Measurements from ENCODE around the gene BOLA2B.
"Not testable (repeated sequence)": the region's sequence is repeated elsewhere in the genome, so short reads cannot be mapped to it uniquely, and the experiment has no call there.

The BOLA2B gene

DNA sequence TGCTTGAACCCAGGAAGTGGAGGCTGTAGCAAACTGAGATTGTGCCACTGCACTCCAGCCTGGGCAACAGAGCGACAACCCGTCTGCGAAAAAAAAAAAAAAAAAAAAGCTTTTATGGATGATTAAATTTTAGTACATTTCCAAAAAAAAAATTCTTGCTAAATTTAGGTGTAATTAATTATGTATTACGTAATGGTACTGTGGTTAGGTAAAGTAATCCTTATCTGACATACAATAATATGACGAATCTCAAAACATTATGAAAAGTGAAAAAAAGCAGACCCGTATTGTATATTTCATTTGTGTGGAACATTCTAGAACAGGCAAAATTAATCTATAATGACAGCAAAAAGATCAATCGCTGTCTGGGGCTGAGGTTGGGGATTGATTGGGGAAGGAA is 20.4 kb downstream of the BOLA2B start:
- Histone ChIP-seq H3K27ac (ENCODE audit: insufficient read depth in 1 of 2, low read depth in 1 of 2, low read length in 2 of 2, poor library complexity in 1 of 2, severe bottlenecking in 2 of 2) (no peak overlapping the region), H3K27me3 (replicated peaks in 2 of 5; ENCODE audit: control insufficient read depth in 4 of 5, insufficient read depth in 5 of 5, low read length in 4 of 5) (no peaks in the 10 kb centered on the region), H3K4me1 (ENCODE audit: control extremely low read depth in 1 of 4, control insufficient read depth in 4 of 4, insufficient read depth in 4 of 4, low read length in 3 of 4) (peaks cover 0 to 9% (median 0%) of the 10 kb centered on the region in 4 experiments), H3K36me3 (ENCODE audit: control insufficient read depth in 4 of 4, insufficient read depth in 4 of 4, low read length in 3 of 4) (no peaks in the 10 kb centered on the region), H3K9me3 (ENCODE audit: control extremely low read depth in 1 of 5, control insufficient read depth in 4 of 5, insufficient read depth in 2 of 5, low read depth in 1 of 5, low read length in 4 of 5) (no peaks in the 10 kb centered on the region), H3K4me3 (ENCODE audit: control insufficient read depth in 1 of 7, extremely low read depth in 1 of 7, insufficient read depth in 4 of 7, low read depth in 2 of 7, low read length in 6 of 7) (no peak overlapping the region)
- no peak for DNase-seq
- ChIA-PET CTCF (interaction anchor here (0.8 to 1.5 kb wide), 2 partner anchors 10 to 81 kb away, joined by 3 read pairs; partner anchors contain the start of gene TBX6), POLR2A (interaction anchor here (0.6 kb wide), 1 partner anchor 111 kb away, joined by 3 read pairs; no protein-coding TSS in a partner anchor)
- WGBS (ENCODE audit: insufficient coverage): 80% methylated on average over 2 of the region's 7 CpGs

DNA sequence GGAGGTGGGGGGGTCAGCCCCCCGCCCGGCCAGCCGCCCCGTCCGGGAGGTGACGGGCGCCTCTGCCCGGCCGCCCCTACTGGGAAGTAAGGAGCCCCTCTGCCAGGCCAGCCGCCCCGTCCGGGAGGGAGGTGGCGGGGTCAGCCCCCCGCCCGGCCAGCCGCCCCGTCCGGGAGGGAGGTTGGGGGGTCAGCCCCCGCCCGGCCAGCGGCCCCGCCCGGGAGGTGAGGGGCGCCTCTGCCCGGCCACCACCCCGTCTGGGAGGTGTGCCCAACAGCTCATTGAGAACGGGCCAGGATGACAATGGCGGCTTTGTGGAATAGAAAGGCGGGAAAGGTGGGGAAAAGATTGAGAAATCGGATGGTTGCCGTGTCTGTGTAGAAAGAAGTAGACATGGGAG is 23.3 kb downstream of the BOLA2B start:
- 100% methylated on average over 3 of the region's 31 CpGs for WGBS (ENCODE audit: insufficient coverage)
- CTCF ChIA-PET, POLR2A ChIA-PET: not testable (repeated sequence)

DNA sequence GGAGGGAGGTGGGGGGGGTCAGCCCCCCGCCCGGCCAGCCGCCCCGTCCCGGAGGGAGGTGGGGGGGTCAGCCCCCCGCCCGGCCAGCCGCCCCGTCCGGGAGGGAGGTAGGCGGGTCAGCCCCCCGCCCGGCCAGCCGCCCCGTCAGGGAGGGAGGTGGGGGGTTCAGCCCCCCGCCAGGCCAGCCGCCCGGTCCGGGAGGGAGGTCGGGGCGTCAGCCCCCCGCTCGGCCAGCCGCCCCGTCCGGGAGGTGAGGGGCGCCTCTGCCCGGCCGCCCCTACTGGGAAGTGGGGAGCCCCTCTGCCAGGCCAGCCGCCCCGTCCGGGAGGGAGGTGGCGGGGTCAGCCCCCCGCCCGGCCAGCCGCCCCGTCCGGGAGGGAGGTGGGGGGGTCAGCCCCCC is 24.1 kb downstream of the BOLA2B start:
- H3K27me3 ChIP-seq (replicated peaks in 2 of 5; ENCODE audit: control insufficient read depth in 4 of 5, insufficient read depth in 5 of 5, low read length in 4 of 5); H3K36me3 ChIP-seq (ENCODE audit: control insufficient read depth in 4 of 4, insufficient read depth in 4 of 4, low read length in 3 of 4); DNase-seq; H3K27ac ChIP-seq (ENCODE audit: insufficient read depth in 1 of 2, low read depth in 1 of 2, low read length in 2 of 2, poor library complexity in 1 of 2, severe bottlenecking in 2 of 2); H3K4me3 ChIP-seq (ENCODE audit: control insufficient read depth in 1 of 7, extremely low read depth in 1 of 7, insufficient read depth in 4 of 7, low read depth in 2 of 7, low read length in 6 of 7); H3K9me3 ChIP-seq (ENCODE audit: control extremely low read depth in 1 of 5, control insufficient read depth in 4 of 5, insufficient read depth in 2 of 5, low read depth in 1 of 5, low read length in 4 of 5); POLR2A ChIA-PET; CTCF ChIA-PET: not testable (repeated sequence)
- WGBS (ENCODE audit: insufficient coverage): no CpG with 5 or more reads among the region's 38 CpGs
- H3K4me1 ChIP-seq (ENCODE audit: control extremely low read depth in 1 of 4, control insufficient read depth in 4 of 4, insufficient read depth in 4 of 4, low read length in 3 of 4): peaks cover 7 to 16% (median 11%) of the 10 kb centered on the region in 4 experiments

More for the DNA sequence above, 23.3 kb downstream of the BOLA2B start:
- not testable (repeated sequence) for H3K36me3 ChIP-seq (ENCODE audit: control insufficient read depth in 4 of 4, insufficient read depth in 4 of 4, low read length in 3 of 4); H3K27ac ChIP-seq (ENCODE audit: insufficient read depth in 1 of 2, low read depth in 1 of 2, low read length in 2 of 2, poor library complexity in 1 of 2, severe bottlenecking in 2 of 2); H3K4me3 ChIP-seq (ENCODE audit: control insufficient read depth in 1 of 7, extremely low read depth in 1 of 7, insufficient read depth in 4 of 7, low read depth in 2 of 7, low read length in 6 of 7); DNase-seq; H3K27me3 ChIP-seq (replicated peaks in 2 of 5; ENCODE audit: control insufficient read depth in 4 of 5, insufficient read depth in 5 of 5, low read length in 4 of 5); H3K9me3 ChIP-seq (ENCODE audit: control extremely low read depth in 1 of 5, control insufficient read depth in 4 of 5, insufficient read depth in 2 of 5, low read depth in 1 of 5, low read length in 4 of 5)
- peaks cover 7 to 16% (median 11%) of the 10 kb centered on the region in 4 experiments for H3K4me1 ChIP-seq (ENCODE audit: control extremely low read depth in 1 of 4, control insufficient read depth in 4 of 4, insufficient read depth in 4 of 4, low read length in 3 of 4)

DNA sequence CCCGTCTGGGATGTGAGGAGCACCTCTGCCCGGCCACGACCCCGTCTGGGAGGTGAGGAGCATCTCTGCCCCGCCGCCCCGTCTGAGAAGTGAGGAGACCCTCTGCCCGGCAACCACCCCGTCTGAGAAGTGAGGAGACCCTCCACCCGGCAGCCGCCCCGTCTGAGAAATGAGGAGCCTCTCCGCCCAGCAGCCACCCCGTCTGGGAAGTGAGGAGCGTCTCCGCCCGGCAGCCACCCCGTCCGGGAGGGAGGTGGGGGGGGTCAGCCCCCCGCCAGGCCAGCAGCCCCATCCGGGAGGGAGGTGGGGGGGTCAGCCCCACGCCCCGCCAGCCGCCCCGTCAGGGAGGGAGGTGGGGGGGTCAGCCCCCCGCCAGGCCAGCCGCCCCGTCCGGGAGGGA is 24.7 kb downstream of the BOLA2B start:
- H3K36me3 ChIP-seq (ENCODE audit: control insufficient read depth in 4 of 4, insufficient read depth in 4 of 4, low read length in 3 of 4); CTCF ChIA-PET; DNase-seq; H3K9me3 ChIP-seq (ENCODE audit: control extremely low read depth in 1 of 5, control insufficient read depth in 4 of 5, insufficient read depth in 2 of 5, low read depth in 1 of 5, low read length in 4 of 5); H3K27ac ChIP-seq (ENCODE audit: insufficient read depth in 1 of 2, low read depth in 1 of 2, low read length in 2 of 2, poor library complexity in 1 of 2, severe bottlenecking in 2 of 2); H3K27me3 ChIP-seq (replicated peaks in 2 of 5; ENCODE audit: control insufficient read depth in 4 of 5, insufficient read depth in 5 of 5, low read length in 4 of 5); H3K4me3 ChIP-seq (ENCODE audit: control insufficient read depth in 1 of 7, extremely low read depth in 1 of 7, insufficient read depth in 4 of 7, low read depth in 2 of 7, low read length in 6 of 7); POLR2A ChIA-PET: not testable (repeated sequence)
- WGBS (ENCODE audit: insufficient coverage): 100% methylated on average over 2 of the region's 29 CpGs
- peaks cover 7 to 16% (median 11%) of the 10 kb centered on the region in 4 experiments for H3K4me1 ChIP-seq (ENCODE audit: control extremely low read depth in 1 of 4, control insufficient read depth in 4 of 4, insufficient read depth in 4 of 4, low read length in 3 of 4)

DNA sequence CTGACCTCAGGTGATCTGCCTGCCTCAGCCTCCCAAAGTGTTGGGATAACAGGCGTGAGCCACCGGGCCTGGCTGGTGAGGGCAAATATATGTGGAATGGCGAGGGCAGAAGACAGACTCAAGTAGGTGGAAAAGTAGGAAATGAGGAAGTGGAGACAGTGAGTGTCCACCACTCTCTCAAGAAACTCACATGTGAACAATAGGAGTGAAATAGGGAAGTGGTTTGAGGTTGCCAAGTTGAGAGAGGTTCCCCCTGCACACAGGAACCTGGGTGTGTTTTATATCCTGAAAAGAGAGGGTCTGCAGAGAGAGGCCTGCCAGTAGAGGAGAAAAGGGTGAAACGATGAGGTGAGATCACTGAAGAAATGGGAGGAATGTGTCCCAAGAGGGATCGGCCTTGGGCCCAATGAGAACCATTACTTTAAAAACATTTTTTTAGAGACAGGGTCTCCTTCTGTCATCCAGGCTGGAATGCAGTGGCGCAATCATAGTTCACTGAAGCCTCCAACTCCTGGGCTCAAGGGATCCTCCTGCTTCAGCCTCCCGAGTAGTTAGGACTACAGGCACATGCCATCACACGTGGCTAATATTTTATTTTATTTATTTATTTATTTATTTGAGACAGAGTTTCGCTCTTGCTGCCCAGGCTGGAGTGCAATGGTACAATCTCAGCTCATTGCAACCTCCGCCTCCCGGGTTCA is 27.1 kb downstream of the BOLA2B start:
- Histone ChIP-seq H3K4me1 (ENCODE audit: control extremely low read depth in 1 of 4, control insufficient read depth in 4 of 4, insufficient read depth in 4 of 4, low read length in 3 of 4) (peaks cover 7 to 18% (median 11%) of the 10 kb centered on the region in 4 experiments), H3K36me3 (ENCODE audit: control insufficient read depth in 4 of 4, insufficient read depth in 4 of 4, low read length in 3 of 4) (no peaks in the 10 kb centered on the region), H3K4me3 (ENCODE audit: control insufficient read depth in 1 of 7, extremely low read depth in 1 of 7, insufficient read depth in 4 of 7, low read depth in 2 of 7, low read length in 6 of 7) (peak overlapping the region in 2 of 7 experiments; percentile 23 to 56), H3K27ac (ENCODE audit: insufficient read depth in 1 of 2, low read depth in 1 of 2, low read length in 2 of 2, poor library complexity in 1 of 2, severe bottlenecking in 2 of 2) (no peak overlapping the region), H3K9me3 (ENCODE audit: control extremely low read depth in 1 of 5, control insufficient read depth in 4 of 5, insufficient read depth in 2 of 5, low read depth in 1 of 5, low read length in 4 of 5) (no peaks in the 10 kb centered on the region), H3K27me3 (replicated peaks in 2 of 5; ENCODE audit: control insufficient read depth in 4 of 5, insufficient read depth in 5 of 5, low read length in 4 of 5) (no peaks in the 10 kb centered on the region)
- ChIA-PET POLR2A (no interaction called here), CTCF (no interaction called here)
- 21% methylated on average over 6 of the region's 11 CpGs for WGBS (ENCODE audit: insufficient coverage)
- DNase-seq: peak; percentile 85 to 95 (median 95)

DNA sequence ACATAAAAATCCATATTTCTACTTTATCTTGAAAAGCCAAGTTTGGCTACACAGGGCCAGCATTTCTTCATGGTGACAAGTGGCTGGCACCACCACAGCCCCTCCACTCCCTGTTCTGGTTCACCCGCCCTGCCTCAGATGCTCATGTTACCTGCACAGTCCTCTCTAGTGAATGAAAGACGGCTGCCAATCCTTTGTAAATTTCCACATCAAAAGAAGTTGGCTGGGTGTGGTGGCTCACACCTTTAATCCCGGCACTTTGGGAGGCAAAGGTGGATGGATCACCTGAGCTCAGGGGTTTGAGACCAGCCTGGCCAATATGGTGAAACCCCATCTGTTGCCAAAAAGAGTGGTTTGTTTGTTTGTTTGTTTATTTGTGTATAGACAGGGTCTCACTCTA is 29.9 kb downstream of the BOLA2B start:
- WGBS (ENCODE audit: insufficient coverage): 92% methylated on average over 3 of the region's 3 CpGs
- no peak for DNase-seq
- Histone ChIP-seq H3K36me3 (ENCODE audit: control insufficient read depth in 4 of 4, insufficient read depth in 4 of 4, low read length in 3 of 4) (no peaks in the 10 kb centered on the region), H3K4me1 (ENCODE audit: control extremely low read depth in 1 of 4, control insufficient read depth in 4 of 4, insufficient read depth in 4 of 4, low read length in 3 of 4) (peaks cover 7 to 18% (median 11%) of the 10 kb centered on the region in 4 experiments), H3K27me3 (replicated peaks in 2 of 5; ENCODE audit: control insufficient read depth in 4 of 5, insufficient read depth in 5 of 5, low read length in 4 of 5) (no peaks in the 10 kb centered on the region), H3K9me3 (ENCODE audit: control extremely low read depth in 1 of 5, control insufficient read depth in 4 of 5, insufficient read depth in 2 of 5, low read depth in 1 of 5, low read length in 4 of 5) (no peaks in the 10 kb centered on the region), H3K4me3 (ENCODE audit: control insufficient read depth in 1 of 7, extremely low read depth in 1 of 7, insufficient read depth in 4 of 7, low read depth in 2 of 7, low read length in 6 of 7) (no peak overlapping the region), H3K27ac (ENCODE audit: insufficient read depth in 1 of 2, low read depth in 1 of 2, low read length in 2 of 2, poor library complexity in 1 of 2, severe bottlenecking in 2 of 2) (no peak overlapping the region)
- POLR2A ChIA-PET: no interaction called here
- CTCF ChIA-PET: interaction anchor here (0.6 to 1.0 kb wide), 2 partner anchors 9 to 16 kb away, joined by 3 read pairs; no protein-coding TSS in a partner anchor

DNA sequence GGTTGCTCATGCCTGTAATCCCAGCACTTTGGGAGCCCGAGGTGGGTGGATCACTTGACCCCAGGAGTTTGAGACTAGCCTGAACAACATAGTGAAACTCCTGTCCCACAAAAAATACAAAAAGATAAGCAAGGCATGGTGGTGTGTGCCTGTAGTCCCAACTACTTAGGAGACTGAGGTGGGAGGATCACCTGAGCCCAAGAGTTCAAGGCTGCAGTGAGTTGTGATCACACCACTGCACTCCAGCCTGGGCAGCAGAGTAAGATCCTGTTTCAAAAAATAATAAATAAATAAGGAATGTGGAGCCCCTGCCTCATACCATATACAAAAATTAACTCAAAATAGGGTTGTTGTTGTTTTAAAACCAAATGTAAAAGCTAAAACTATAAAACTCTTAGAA is 36.3 kb downstream of the BOLA2B start:
- H3K27ac ChIP-seq (ENCODE audit: insufficient read depth in 1 of 2, low read depth in 1 of 2, low read length in 2 of 2, poor library complexity in 1 of 2, severe bottlenecking in 2 of 2): no peak overlapping the region
- WGBS (ENCODE audit: insufficient coverage): 80% methylated on average over 1 of the region's 1 CpG
- H3K4me3 ChIP-seq (ENCODE audit: control insufficient read depth in 1 of 7, extremely low read depth in 1 of 7, insufficient read depth in 4 of 7, low read depth in 2 of 7, low read length in 6 of 7): no peak overlapping the region
- H3K9me3 ChIP-seq (ENCODE audit: control extremely low read depth in 1 of 5, control insufficient read depth in 4 of 5, insufficient read depth in 2 of 5, low read depth in 1 of 5, low read length in 4 of 5): no peaks in the 10 kb centered on the region
- H3K36me3 ChIP-seq (ENCODE audit: control insufficient read depth in 4 of 4, insufficient read depth in 4 of 4, low read length in 3 of 4): no peaks in the 10 kb centered on the region
- no peaks in the 10 kb centered on the region for H3K4me1 ChIP-seq (ENCODE audit: control extremely low read depth in 1 of 4, control insufficient read depth in 4 of 4, insufficient read depth in 4 of 4, low read length in 3 of 4)
- CTCF ChIA-PET: no interaction called here
- POLR2A ChIA-PET: no interaction called here
- no peaks in the 10 kb centered on the region for H3K27me3 ChIP-seq (replicated peaks in 2 of 5; ENCODE audit: control insufficient read depth in 4 of 5, insufficient read depth in 5 of 5, low read length in 4 of 5)
- no peak for DNase-seq

Measured in common myeloid progenitor, CD34-positive (primary cell).